Measurements from ENCODE around the gene CCDC70. TPM values are rescaled to one million over a fixed set of nuclear protein-coding genes. Genes with fewer than 3 reads are reported as not detected.
"Not testable (repeated sequence)": the region's sequence is repeated elsewhere in the genome, so short reads cannot be mapped to it uniquely, and the experiment has no call there.

Gene CCDC70
- total RNA-seq: not detected
- long read RNA-seq: 0 reads

- DNase-seq (ENCODE audit: missing footprints): no peak
- ATAC-seq: no peak
- intact Hi-C loops (cut with DNase I): no loop called here
These were observed at the start of gene CCDC70 for GRCh38 chr13:51861723-51862300. Gene CCDC70 (plus strand): TSS chr13:51861969. CDS start chr13:51865412, 3,443 bp downstream.

DNA sequence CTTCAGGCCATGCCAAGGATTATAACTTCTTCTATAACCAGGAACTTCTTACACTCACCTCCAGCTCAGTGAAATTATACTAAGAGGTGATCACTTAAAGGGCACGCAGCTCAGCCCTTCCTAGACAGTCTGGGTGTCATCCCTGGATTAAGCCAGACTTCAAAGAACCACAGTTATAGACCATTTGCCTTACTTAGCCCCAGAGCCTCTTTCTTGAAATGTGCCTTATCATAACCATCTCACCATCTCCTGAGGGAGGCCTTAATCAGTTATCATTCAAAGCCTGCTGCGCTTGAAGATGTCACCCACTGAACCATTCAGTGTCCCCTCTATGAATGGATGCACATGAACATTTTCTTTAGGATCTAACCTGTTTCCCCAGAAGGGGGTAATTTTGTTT is 47.7 kb upstream of the CCDC70 start:
- intact Hi-C loops (cut with DNase I): loop anchor here (10.0 kb wide), 1 partner anchor 181 kb away; no protein-coding TSS in a partner anchor
- DNase-seq (ENCODE audit: missing footprints) (no peak), ATAC-seq (no peak)

DNA sequence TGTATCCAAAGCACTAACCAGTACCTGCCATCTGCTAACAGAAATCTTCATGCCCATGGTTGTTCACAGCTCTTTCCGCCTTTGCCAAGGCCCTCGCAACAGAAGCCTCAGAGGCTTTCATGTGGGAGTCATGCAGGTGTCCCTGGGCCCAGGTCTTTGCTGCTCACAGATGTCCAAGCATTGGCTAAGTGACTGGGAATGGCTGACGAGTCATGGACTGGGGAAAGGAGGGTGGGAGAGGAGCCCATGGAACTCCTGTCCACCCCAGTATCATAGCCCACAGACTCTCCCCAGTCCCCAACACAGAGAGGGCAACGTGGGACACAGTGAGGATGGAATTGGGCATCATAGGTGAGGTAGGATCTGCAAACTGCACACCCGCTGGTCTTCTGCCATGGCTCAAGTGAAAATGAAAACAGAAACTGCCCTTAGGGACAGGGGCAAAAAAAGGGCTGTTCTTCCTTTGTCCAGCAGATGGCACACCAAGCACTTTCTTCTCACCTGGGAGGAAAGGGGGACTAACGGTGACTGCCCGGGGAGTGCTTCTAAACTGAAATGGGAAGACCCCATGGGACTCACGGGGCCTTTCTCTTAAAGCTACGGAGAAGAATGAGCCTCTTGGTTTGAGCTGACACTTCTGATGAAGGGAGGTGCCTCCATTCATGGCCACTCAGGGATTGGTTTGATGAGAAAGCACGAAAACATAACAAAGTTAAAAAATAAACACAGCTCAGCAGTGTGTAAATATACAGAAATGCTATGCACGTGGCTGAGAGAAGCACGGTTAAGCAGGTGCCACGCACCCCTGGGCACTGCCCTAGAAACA is 46.7 kb upstream of the CCDC70 start:
- no peak for DNase-seq (ENCODE audit: missing footprints)
- peak; percentile 61 for ATAC-seq
- intact Hi-C loops (cut with DNase I): loop anchor here (1.0 to 10.0 kb wide), 3 partner anchors 17 to 312 kb away; partner anchors contain the start of gene NEK5

- intact Hi-C loops (cut with DNase I): loop anchor here (1.0 to 10.0 kb wide), 3 partner anchors 16 to 311 kb away; partner anchors contain the start of gene NEK5
- DNase-seq (ENCODE audit: missing footprints): no peak
- no peak for ATAC-seq
These were observed 45.9 kb upstream of the CCDC70 start for GRCh38 chr13:51815848-51816247.

- DNase-seq (ENCODE audit: missing footprints): no peak
- no peak for ATAC-seq
- intact Hi-C loops (cut with DNase I): loop anchor here (5.0 to 10.0 kb wide), 2 partner anchors 178 to 311 kb away; partner anchors contain the start of gene NEK5
These were observed 45.0 kb upstream of the CCDC70 start for GRCh38 chr13:51816604-51817249.

DNA sequence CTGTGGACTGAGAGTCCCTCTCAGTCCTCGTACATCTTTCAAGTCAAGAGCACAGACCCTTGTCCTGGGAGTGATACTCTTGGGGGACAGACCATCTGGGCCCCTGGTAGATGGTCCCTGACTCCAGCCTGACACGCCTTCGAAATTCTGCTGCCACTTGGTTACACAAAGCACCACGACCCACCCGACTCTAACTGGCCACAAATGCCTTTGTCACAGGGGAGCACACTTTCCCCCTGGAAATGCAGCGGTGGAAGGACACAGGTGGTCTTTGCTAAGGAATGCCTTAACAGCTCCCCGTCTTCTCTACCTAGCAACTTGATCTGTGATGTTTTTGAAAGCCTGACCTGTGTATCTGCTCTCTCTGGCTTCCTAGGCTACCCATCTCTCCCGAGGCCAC is 44.1 kb upstream of the CCDC70 start:
- ATAC-seq: no peak
- DNase-seq (ENCODE audit: missing footprints): no peak
- intact Hi-C loops (cut with DNase I): loop anchor here (5.0 to 10.0 kb wide), 2 partner anchors 177 to 310 kb away; partner anchors contain the start of gene NEK5

DNA sequence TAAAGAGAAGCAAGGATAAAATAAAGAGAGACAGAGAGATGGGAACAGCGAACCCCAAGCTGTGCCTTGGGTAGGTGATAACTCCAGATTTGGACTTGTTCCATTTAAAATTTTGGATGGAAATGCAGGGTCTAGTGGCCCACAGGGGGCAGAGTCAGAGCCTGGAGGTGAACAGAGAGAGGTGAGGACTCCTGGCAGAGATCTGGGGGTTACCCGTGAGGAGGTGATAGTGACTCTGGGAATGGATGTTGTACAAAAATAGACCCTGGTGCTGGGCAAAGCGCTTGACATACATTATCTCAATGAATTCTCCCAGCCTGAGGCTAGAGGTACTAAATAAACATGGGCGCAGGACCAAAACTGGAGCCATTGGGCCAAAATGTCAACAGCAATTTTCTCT is 43.5 kb upstream of the CCDC70 start:
- peak; percentile 69 for ATAC-seq
- intact Hi-C loops (cut with DNase I): loop anchor here (5.0 to 10.0 kb wide), 2 partner anchors 177 to 309 kb away; partner anchors contain the start of gene NEK5

GRCh38 chr13:51818781-51819511 is 42.8 kb upstream of the CCDC70 start:
- DNase-seq (ENCODE audit: missing footprints) (no peak), ATAC-seq (no peak)
- intact Hi-C loops (cut with DNase I): loop anchor here (5.0 to 10.0 kb wide), 2 partner anchors 176 to 308 kb away; partner anchors contain the start of gene NEK5

More for the DNA sequence above, 43.5 kb upstream of the CCDC70 start:
- no peak for DNase-seq (ENCODE audit: missing footprints)

- ATAC-seq: no peak
- intact Hi-C loops (cut with DNase I): loop anchor here (5.0 to 10.0 kb wide), 2 partner anchors 175 to 308 kb away; partner anchors contain the start of gene NEK5
These were observed 42.2 kb upstream of the CCDC70 start for GRCh38 chr13:51819544-51819943.

GRCh38 chr13:51820016-51820597 is 41.7 kb upstream of the CCDC70 start:
- ATAC-seq: no peak
- intact Hi-C loops (cut with DNase I): no loop called here
- DNase-seq (ENCODE audit: missing footprints): no peak

More at GRCh38 chr13:51819544-51819943, 42.2 kb upstream of the CCDC70 start:
- DNase-seq (ENCODE audit: missing footprints): no peak

DNA sequence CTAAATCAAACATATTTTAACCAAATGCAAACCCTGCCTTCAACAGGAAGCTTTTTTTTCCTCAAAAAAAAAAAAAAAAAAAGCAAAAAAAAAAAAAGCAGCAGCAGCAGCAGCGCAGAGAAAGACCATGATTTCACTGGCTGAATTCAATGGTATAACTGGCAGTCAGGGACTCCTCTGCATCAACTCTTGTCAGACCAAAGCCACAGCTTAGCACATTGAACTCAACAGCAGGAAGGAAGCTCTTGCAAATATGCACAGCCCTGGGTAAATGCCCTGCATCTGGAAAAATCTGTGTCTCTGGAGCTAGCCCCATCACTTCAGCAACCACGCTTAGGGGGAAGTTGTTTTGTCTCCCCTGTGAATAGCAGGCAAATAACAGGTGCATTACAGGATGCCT is 40.2 kb upstream of the CCDC70 start:
- intact Hi-C loops (cut with DNase I): no loop called here
- ATAC-seq: no peak
- DNase-seq (ENCODE audit: missing footprints): no peak

GRCh38 chr13:51822106-51822815 is 39.5 kb upstream of the CCDC70 start:
- intact Hi-C loops (cut with DNase I): no loop called here
- DNase-seq (ENCODE audit: missing footprints) (no peak), ATAC-seq (no peak)

DNA sequence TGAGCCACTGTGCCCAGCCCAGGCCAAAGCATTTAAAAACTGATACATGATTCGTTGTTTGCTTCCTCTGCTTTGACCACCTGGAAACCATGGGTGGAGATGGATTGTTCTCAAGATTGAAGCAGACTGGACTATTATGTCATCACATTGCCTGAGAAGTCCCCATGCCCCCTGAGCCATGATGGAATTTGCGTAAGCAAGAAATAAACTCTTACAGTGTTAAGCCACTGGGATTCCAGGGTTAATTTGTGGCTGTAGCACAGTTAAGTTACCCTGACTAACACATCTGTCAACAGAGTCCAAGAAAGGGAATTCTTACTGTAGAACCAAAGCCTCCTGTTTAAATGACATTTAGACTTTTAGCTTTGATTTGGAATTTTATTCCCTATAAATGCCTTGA is 38.4 kb upstream of the CCDC70 start:
- ATAC-seq (peak; percentile 71), DNase-seq (ENCODE audit: missing footprints) (no peak)
- intact Hi-C loops (cut with DNase I): no loop called here

- intact Hi-C loops (cut with DNase I): no loop called here
- ATAC-seq (peak; percentile 27), DNase-seq (ENCODE audit: missing footprints) (no peak)
These were observed 37.9 kb upstream of the CCDC70 start for GRCh38 chr13:51823863-51824262.

DNA sequence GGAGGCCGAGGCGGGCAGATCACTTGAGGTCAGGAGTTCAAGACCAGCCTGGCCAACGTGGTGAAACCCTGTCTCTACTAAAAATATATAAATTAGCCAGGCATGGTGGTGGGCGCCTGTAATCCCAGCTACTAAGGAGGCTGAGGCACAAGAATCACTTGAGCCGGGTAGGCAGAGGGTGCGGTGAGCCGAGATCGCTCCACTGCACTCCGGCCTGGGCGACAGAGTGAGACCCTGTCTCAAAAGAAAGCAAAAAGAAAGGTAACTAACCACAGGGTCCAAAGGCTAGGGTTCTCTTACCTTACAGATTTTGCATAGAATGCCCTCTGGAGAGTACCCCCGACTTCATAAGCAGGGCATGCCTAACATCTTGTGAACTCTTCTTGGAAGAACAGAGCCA is 37.1 kb upstream of the CCDC70 start:
- intact Hi-C loops (cut with DNase I); DNase-seq (ENCODE audit: missing footprints); ATAC-seq: not testable (repeated sequence)

GRCh38 chr13:51825165-51825592 is 36.6 kb upstream of the CCDC70 start:
- DNase-seq (ENCODE audit: missing footprints) (no peak), ATAC-seq (peak; percentile 53)
- intact Hi-C loops (cut with DNase I): no loop called here

DNA sequence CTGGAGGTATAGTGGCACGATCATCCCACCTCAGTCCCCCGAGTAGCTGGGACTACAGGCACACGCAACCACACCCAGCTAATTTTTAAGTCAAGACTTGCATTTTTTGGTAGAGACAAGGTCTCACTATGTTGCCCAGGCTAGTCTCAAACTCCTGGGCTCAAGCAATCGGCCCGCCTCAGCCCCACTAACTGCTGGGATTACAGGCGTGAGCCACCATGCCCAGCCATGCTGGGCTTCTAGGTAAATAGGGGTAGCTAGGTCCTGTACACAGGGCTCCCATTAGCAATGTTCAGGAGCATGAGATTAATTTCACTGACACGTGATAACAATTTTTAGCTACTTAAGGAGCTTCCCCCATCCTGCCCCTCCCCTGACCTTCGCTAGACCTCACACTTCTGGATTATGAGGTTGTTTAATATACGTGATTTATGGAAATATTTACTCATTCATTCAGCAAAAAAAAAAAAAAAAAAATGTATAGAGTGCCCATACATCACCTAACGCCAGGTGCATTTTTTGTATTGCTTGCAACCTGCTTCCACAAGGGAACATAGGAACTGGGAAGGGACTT is 36.0 kb upstream of the CCDC70 start:
- ATAC-seq: no peak
- intact Hi-C loops (cut with DNase I): no loop called here
- no peak for DNase-seq (ENCODE audit: missing footprints)

Data from Right ventricle myocardium inferior (tissue), 1 donor.